NCI-H748 (cell line): Measurements from ENCODE around the gene AKT3.
A peak's percentile ranks its signal among the peaks of the same experiment; 100 is the strongest.

Experiments used
- DNase-seq: peaks from one replicate; lab custom pipeline; 2025; ENCODE audit not compliant: unreplicated experiment; lab: John Stamatoyannopoulos, UW

Gene AKT3

GRCh38 chr1:243493156-243494129, 356.6 kb downstream of the AKT3 start:
- DNase-seq = no peak

DNA sequence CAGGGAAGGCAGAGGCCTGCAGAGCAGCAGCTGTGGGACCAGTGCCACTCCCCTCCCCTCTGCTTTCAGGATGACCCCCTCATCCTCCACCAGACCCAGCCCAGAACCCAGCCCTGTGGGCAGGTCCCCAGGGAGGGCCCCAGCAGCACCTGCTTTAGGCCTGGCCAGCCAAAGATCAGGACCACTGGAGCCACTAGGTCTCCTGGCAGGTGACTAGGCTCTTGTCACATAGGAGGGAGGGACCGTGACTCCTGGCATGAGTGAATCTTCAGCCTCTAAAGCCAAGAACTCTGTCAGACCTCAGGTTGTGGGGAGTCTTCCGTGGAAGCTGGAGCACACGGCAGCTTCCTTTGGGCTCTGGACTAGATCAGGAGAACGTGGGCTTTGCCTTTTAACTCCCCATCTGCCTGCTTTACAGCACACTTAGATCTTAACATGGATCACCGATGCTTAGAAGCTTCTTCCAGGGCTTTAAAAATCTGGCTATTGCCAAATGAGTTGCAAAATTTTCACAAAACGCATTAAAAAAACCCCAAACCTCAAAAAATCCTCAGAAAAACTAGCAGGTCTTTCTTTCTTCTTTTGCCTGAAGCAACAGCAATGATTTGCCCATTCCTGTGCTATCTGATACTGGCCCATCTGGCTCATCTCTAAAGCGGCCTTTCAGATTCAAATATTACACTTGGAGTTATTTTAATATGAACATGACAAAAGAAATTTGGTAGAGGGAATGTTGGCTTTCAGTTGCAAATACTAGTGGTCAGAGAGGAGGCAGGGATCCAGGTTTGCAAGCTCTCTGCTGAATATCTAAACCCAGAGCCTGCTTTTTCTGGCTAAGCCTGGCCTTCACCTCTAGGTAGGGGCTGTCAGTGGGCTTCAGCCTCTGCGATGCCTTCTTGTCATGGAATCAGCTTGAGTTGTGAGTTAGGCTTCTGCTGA, 359.0 kb downstream of the AKT3 start:
- no peak for DNase-seq

GRCh38 chr1:243489681-243490546, 360.1 kb downstream of the AKT3 start:
- DNase-seq = no peak

DNA sequence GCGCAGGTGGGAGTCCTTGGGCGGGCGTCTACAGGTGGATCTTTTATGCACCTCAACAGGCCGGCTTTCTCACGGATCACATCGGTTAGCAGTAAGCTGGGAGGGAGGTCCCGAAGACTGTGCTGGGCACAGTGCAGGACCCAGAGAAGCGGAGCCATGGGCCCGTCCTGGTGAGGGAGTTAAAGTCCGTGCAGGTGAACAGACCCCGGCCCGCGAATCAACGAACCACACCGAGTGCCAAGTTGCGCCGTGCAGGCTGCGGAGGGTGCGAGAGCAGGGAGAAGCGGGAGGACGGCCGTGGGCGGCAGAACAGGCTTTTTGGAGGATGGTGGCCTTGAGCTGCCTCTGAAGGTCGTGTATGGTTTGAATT, 360.9 kb downstream of the AKT3 start:
- DNase-seq = no peak

- no peak for DNase-seq
Measured at GRCh38 chr1:243488459-243489157, 361.4 kb downstream of the AKT3 start.

DNA sequence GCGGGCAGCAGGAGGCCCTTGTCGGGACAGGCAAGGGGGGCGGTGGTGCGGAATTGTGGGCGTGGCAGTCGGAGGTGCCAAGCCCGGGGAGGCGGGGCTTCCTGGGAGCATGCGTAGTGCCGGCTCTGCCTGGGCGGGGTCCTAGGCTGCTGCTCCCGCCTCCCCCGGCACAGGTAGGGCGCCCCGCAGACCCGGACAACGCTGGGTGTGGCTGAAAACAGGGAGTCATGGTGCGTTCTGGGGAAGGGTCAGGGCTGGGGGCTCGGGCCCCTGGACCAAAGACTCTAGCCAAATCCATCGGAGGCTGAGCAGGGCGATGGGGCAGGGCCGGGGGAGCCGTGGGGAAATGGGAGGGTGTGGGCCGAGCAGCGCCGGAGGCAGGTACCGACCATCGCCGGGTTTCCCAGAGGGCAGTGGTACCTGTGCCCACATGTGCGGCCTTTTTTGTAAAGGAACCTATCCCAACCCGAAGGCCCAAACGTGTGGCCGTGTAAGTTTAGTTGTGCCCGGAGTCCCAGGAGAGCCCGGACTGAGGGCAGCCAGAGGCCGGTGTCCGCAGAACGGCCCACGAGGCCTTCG, 362.3 kb downstream of the AKT3 start:
- no peak for DNase-seq

GRCh38 chr1:243487036-243487648, 362.9 kb downstream of the AKT3 start:
- no peak for DNase-seq

GRCh38 chr1:243483952-243484351, 366.1 kb downstream of the AKT3 start:
- no peak for DNase-seq

DNA sequence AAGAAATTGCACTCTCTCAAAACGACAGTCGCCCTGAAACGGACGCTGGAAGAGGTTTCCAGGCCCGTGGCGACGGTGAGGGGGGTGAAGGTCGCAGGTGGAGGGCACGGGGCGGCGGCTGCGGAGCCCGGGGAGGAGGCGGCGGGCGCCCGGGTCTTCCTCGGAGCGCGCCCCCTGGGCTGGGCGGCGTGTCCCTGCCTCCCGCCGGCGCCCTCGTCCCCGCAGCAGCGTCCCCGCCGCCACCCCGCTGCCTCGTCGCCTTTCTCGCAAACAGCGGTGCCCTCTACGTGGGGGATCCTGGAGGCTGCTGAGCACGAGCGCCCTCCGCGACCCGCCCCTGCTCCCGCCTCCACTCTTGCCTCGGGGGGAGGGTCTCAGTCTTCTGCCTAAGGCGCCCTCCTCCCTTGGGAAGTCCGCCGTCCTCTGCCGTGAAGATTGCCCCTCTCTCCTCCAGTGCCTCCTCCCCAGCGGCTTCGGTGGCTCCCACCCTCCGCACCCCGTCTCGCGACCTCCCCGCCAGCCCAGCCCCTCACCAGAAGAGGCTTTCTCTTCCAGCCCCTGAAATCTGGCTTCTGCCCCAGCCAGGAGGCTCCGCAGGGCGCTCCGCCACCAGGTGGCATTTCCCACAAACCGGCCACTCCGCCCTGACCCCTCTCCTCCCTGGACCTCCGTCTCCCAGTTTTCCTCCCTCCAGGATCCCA, 366.8 kb downstream of the AKT3 start:
- peak; percentile 41 for DNase-seq

DNA sequence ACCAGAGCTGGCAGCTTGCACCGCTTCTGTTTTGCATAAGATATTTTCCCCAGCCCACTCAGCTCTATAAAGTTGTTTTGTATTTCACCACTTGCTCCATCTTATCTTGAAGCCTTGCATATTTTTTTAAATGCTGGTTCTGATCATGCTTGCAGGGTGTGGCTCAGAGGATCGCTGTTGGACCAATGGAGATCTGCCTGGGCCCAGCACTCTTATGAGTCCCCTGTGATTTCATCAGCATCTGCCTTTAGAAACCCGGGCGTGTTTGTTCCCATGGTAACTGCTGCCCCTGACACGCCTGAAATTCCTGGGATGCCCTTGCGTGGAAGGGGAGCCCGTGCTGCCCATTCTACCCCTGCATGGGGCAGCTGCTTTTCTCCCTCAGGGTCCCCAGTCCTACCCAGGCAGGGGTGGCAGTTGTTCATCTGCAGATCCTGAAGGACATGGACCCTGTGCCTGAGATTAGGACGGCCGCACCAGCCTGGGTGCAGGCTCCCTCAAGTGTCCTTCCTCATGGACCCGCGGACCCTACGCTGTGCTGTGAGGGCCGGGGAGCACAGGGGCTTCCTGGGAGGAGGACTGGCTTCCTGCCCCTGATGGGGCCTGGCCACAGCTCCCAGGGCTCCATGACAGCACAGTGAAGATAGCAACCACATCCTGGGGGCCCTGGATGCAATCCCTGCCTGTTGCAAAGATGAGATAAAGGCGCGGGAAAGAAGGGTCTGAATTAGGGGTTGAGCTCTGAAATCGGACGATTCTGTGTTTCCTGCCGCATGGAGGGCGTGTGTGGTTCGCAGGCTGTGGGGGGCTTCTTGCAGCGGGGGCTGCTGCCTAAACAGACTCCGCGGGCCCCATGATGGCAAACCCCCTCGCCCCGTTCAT, 367.7 kb downstream of the AKT3 start:
- DNase-seq = peak; percentile 76

- no peak for DNase-seq
Measured at GRCh38 chr1:243481101-243481500, 368.9 kb downstream of the AKT3 start.

DNA sequence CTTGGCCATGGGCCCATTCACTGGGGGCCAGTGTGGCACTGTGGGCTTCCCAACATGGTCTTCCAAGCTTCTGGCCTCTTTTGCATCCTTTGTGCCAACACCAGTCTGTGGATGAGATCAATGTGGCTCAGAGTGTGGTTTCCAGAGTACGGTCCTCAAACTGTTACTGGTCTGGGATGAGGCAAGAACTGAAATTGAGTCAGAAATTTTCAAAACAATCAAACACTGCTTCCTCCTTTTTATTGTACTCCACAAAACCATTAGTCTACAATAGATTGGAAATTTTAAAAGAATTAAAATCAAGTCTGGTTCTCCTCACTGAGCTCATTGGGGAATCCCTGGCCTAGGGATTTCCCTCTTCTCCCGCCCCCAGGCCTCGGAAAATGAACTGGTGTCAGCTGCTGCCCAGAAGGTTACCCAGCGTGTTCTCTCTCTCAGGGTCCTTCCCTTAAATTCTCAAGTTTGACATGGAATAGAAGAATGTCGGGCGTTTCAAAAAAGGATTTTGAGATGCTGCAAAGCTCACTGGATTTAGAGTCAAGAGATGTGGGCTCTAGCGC, 372.2 kb downstream of the AKT3 start:
- no peak for DNase-seq

DNA sequence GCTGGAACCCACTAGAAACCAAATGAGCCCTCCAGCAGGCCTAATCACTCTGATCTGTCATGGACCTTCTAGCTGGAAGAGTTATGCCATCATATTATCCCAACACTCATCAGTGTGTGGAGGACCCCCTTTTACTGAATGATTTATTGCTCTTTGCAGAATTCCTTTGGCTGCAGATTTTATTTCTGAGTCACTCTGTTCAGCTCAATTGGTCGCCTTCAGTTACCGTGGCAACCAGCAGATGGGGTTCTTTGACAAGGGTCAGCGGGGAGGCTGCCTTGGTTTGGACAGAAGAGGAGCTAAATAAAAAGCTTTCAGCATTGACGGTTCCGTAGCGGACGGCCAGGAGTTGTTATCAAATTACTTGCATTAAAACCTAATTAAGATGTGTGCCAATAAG, 374.1 kb downstream of the AKT3 start:
- DNase-seq = peak; percentile 83

DNA sequence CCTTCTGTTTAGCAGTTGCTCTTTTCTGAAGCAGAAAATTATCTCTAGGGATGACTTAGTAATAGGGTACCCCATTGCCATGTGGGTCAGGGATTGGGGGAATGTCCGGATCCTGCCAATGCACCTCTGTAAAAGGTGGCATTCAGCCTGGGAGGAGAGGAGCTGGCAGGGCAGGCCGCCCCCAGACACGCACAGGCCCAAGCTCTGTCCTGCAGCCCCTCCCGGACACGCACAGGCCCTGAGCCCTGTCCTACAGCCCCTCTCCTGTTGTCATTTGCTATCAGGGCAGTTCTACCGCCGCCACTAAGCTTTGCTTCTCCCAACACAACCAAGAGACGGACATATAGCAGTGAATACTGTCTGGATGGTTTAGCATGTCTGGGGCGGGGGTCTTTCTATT, 375.1 kb downstream of the AKT3 start:
- DNase-seq = no peak

DNA sequence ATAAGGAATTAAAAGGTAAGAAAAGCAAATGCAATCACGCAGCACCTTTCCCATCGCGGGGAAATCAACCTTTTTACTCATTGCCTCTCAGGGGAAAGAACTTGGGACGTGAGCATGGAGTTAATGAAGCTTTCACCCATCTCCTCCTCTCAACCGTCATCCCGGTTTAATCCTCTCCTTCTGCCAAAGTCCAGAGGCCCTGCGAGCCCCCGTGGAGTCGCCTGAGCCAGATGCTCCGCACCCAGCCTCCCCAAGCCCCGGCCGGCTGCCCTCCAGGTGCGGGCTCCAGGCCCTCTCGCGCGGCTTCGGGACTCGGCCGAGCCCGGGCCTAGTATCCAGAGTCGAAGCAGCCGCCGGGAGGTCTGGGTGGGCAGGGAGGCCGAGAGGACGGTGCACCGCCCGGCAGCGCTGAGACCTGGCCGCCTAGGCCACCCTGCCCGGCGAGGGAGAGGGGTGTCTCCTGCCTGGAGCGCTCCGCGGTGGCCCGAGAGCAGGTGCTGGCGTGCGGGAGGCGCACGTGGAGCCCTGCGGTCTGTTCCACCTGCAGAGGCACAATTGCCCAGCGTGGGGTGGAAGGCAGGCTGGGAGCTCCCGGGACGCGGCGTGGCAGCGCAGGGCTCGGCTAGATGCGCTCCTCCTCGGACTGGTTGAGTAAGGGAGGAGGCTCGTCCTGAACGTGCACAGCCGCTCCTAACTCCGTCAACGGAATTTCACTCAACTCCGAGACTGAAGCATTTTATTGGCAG, 375.7 kb downstream of the AKT3 start:
- DNase-seq = no peak

- no peak for DNase-seq
Measured at GRCh38 chr1:243473227-243474135, 376.6 kb downstream of the AKT3 start.
